ENCODE measurements around the gene UNC45A.
"Not testable (repeated sequence)": the region's sequence is repeated elsewhere in the genome, so short reads cannot be mapped to it uniquely, and the experiment has no call there.

Gene UNC45A

DNA sequence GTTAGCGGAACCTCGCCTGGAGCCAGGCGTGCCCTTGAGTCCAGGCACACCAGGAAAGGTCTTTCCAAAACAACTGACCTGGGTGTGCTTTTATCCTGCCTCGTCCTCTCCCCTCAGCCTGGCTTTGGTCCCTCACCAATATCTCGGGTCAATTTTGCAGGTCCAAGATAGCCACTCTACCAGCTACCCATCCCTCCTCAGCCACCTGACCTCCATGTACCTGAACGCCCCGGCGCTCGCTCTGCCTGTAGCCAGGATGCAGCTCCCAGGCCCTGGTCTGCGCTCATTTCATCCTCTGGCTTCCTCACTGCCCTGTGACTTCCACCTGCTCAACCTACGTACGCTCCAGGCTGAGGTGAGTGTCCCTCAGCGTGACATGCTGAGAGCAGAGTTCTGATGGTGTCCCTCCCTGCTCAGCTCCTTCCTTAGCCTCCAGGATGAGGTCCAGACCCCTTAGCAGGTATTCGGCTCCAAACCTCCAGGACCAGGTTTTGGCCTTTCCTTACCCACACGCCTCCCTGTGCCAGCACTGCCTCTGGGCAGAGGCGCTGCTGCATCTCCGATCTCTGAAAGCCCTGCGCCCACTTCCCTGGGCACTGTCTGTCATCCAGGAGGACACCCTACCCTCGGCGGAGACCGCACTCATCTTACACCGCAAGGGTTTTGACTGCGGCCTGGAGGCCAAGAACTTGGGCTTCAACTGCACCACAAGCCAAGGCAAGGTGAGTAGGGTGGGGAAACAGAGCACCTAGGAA, 16.9 kb upstream of the UNC45A start:
- no peak for DNase-seq (ENCODE audit: low spot score)

DNA sequence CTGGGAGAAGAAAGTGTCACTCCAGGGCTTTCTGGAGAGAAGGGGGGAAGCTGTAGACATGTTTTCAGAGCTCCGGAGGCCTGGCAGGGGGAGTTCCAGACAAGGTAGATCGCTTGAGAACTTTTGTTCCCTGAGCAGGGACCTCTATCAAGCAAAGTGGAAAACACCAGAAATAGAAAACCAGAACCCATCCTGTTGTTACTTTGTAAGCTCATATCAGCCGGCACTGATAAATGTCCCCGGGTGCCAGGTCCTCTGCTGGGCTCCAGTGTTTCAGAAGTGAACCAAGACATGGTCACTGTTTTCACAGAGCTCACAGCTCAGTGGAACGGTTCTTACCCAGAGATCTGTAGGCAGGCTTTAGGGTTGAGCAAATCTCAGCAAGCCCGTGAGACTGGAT, 16.2 kb upstream of the UNC45A start:
- no peak for DNase-seq (ENCODE audit: low spot score)

DNA sequence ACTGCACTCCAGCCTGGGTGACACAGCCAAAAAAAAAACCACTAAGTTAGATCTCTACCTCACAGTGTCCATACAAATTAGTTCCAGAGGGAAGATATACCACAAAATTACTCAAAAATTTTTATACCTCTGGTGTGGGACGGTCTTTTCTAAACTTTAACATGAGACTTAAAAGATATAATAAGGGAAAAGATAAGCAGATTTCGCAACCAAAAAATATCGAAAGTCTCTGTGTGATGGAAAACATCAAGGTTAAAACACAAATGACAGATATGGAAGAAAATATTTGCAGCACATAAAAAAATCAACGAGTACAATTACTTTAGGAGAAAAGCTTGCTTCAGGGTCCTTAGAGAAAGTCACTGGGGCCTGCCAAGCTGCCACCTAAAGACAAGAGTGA, 13.2 kb upstream of the UNC45A start:
- DNase-seq (ENCODE audit: low spot score): no peak

DNA sequence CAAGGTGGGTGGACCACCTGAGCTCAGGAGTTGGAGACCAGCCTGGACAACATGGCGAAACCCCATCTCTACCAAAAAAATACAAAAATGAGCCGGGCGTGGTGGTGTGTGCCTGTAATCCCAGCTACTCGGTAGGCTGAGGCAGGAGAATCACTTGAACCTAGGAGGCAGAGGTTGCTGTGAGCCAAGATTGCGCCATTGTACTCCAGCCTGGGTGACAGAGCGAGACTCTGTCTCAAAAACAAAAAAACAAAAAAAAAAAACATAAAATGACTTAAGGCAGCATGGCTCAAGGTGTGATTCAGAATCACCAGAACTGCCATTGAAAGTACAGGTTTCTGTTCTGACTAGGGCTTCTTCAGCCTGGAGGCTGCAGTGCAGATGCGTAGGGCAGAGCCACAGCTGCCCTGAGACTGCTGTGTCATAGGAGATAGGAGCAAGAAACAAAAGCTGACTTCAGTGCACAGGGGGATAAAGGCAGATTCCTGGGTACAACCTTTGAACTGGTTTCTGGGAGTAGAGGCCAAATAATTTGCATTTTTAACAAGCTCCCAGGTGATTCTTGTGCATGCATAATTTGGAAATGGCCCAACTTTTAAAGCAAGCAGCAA, 12.3 kb upstream of the UNC45A start:
- not testable (repeated sequence) for DNase-seq (ENCODE audit: low spot score)

DNA sequence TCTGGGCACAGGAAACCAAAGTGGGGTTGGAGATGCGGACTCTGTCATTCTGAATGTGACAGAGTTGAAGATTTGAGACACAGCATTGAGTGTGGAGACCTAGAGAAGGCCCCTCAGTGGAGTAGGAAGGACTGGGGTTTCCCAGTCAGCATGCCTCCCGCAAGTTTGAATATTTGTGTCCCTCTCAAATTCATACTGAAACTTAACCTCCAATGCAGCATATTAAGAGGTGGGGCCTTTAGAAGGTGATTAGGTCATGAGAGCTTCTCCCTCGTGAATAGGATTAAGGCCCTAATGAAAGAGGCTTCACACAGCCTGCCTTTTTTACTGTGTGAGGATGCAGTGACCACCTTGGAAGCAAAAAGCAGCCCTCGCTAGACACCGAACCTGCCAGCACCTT, 10.7 kb upstream of the UNC45A start:
- DNase-seq (ENCODE audit: low spot score): no peak

DNA sequence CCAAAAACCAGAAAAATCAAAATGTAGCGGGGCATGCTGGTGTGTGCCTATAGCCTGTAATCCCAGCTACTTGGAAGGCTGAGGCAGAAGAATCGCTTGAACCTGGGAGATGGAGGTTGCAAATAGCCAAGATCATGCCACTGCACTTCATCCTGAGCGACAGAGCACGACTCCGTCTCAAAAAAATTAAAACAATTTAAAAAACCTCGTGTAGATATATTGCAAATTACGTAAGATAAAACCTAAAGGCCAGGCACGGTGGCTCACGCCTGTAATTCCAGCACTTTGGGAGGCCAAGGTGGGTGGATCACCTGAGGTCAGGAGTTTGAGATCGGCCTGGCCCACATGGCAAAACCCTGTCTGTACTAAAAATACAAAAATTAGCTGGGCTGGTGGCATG, 8.3 kb upstream of the UNC45A start:
- not testable (repeated sequence) for DNase-seq (ENCODE audit: low spot score)

DNA sequence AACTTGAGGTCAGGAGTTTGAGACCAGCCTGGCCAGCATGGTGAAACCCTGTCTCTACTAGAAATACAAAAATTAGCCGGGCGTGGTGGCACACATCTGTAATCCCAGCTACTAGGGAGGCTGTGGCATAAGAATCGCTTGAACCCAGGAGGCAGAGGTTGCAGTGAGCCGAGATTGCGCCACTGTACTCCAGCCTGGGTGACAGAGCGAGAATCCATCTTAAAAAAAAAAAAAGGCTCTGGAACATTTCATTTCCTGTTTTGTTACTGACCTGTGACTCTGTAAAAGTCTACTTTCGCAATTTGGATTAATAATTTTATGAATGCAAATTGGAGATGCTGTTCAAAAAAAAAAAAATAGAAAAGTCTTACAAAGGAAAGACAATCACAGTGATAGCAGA, 7.0 kb upstream of the UNC45A start:
- DNase-seq (ENCODE audit: low spot score): not testable (repeated sequence)

DNA sequence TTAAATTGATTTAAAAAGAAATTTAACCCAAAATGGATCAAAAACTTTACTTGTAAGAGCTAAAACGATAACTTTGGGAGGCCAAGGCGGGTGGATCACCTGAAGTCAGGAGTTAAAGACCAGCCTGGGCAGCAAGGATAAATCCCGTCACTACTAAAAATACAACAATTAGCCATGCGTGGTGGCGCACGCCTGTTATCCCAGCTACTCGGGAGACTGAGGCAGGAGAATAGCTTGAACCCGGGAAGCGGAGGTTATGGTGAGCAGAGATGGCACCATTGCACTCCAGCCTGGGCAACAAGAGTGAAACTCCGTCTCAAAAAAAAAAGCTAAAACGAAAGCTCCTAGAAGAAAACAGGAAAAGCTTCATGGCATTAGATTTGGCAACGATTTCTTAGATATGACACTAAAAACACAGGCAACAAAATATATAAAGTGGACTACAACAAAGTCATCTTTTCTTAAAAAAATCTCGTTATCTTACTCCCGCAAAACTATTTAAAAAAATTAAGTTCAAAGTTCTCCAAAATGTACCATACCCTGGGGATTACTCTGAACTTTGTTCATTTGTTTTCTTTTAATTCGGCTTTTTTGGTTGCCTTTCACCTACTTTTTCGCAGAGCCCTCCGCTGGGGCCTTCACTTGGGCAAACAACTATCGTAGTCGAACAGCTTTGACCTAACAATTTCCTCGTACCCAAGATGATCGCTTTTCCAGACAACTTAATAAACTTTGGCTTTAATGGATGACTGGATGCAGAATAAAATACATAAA, 5.7 kb upstream of the UNC45A start:
- DNase-seq (ENCODE audit: low spot score): no peak

DNA sequence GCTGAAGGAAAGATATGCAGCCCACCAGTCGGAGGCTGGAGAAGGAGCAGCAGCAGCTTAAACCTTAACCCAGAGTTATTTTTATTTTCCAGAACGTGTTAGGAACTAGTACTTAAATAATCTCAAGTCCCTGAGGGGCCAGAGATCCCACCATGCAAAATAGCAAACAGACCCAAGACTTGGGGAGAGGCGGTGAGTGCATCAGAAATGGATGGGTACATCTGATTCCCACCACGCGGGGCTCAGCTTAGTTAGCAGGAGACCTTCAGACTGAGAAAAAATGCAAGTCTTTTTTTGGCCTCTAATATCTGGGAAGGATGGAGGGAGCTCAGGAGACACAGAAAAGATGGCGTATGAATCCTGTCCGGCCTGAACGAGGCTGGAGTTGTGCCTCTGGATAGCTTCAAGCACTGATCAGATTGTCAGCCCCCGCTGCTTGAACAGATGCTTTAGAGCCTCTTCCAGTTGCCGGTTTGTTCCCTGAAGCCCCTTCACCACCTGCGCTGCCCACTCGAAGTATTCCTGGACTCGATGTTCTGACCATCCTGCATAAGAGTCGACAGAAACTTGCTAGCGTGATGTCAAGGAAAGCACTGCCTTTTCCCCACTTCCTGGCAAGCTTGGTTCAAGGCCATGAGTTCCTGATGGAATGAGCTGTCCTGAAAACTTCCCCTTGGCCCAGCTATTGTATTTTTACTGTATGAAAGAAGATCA, 4.1 kb upstream of the UNC45A start:
- peak; percentile 45 for DNase-seq (ENCODE audit: low spot score)

DNA sequence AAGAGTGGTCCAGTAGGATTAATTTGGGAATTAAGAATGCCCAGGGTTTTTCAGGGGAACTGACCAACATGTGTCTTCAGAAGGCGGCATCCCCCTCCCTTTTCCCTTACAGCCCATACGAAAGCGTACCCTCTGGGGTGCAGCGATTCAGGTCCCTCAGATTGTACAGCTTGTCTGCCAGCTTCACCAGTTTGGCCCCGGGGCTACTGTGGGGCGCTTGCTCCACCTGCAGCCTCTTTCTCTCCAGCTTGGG, 3.6 kb upstream of the UNC45A start:
- no peak for DNase-seq (ENCODE audit: low spot score)

DNA sequence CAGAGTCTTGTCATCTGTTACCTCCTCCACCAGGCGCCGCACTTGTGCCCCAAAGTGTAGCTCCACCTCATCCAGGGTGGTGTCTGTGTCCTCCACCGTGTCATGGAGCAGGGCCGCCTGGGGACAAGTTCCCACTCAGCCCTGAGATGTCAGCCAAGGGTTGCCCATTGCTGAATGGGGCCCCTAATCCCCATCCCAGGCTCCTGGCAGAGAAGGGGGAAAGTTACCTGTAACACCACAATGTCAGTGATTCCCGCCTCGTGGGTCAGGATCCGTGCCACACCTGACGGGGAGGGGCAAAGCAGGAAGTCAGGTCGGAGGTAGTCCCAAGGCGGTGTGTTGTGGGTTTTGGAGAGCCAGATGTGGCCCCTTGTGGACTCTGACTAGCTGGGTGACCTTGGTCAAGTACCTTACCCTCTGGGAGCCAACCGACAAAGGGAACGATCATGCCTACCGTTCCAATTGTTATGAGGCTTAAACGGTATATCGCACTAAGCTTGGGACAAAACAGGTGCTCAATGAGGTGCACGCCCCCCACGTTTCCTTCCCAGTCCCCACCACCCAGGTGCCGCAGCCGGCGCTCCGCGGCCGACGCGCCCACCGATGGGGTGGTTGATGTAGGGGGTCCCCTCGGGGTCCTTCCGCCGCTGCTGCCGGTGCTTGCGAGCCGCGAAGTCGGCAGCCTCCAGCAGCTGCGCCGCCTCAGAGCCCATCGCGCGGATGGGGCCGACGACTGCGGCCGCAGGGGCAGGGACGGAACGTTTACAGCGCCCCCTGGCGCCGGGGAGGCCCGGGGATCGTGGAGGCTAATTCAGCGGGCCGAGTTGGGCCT, 3.0 kb upstream of the UNC45A start, which contains the start of gene HDDC3:
Gene HDDC3 (minus strand): TSS at position 722 of the 832 bp plus-strand sequence. CDS start 9 bp downstream, at position 713.
- peak; percentile 97 for DNase-seq (ENCODE audit: low spot score)

DNA sequence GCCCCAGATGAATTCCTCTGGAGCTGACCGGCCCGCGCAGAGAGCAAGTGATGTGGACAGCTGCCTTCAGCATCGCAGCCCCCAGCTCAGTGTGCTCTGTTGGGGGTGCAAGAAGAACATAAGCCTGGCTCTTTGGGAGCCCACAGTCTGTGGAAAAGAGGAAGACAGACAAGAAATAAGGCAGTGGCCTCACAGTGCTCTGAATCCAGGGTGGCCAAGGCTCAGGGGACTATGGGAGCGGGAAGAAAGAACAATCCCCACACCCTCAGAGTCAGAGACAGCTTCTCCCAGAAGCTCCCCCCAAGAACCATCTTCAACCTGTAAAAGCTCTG, 2.5 kb upstream of the UNC45A start:
- DNase-seq (ENCODE audit: low spot score): no peak

DNA sequence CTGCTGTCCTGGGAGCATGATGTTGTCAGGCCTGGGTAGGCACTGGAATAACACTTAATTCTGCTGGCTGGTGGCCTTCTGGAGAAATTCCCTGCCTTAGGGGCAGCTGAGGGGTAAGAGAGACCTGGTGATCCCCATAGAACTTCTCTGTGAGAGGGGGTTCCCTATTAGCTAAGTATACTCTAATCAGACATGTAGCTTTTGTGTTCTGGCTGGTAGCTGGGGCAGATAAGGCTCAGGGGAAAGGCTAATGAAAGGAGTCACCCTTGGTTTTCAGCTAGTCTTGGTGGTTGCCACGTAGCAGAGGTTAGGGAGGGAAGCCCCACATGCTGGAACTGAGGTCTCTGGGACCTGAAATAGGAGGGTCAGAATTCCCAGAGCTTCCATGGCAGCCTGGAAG, 1.8 kb upstream of the UNC45A start:
- no peak for DNase-seq (ENCODE audit: low spot score)

DNA sequence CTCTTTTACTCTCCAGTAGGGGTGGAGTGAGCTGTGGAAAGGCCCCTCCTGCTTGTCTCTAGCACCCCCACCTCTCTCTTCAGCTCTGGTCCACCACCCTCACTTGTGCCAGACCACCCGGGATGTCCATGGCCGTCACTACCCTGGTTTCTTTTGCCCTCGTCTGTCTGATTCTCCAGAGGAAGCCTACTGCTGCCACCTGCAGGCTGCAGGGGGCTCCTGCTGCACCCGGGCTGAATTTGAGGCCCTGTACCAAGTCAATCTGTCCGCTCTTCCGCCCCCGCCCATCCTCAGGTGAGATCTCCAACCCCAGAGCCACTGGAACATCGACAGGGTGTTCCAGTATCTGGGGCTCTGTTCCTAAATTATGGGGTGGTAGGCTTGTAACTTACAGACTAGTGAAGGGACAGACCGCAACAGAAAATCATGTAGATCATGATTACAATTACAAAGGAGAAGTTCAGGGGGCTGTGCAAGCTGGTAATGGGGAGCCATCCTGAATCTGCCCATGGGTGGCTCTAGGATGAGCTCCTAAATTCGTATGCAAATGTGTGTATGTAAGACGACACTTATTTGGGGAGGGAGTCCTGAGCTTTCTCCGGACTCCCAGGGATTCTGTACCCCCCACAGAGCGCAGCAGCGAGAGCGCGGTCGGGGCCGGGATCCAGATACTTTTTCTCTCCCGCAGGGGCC, 683 bp upstream of the UNC45A start:
- DNase-seq (ENCODE audit: low spot score): peak; percentile 93

DNA sequence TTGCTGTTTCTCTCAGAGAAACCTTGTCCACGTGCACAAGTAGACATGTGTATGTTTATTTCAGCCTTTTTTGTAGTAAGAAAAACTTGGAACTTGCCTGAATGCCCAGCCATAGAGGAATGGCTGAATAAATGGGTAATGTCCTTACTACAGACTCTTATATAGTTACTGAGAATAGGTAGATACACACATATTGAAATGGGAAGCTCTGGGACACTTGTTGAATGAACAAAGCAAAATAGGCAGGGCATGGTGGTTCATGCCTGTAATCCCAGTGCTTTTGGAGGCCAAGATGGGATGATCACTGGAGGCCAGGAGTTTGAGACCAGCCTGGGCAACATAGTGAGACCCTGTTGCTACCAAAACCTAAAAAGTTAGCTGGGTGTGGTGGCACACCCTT, 1.7 kb downstream of the UNC45A start:
- no peak for DNase-seq (ENCODE audit: low spot score)

DNA sequence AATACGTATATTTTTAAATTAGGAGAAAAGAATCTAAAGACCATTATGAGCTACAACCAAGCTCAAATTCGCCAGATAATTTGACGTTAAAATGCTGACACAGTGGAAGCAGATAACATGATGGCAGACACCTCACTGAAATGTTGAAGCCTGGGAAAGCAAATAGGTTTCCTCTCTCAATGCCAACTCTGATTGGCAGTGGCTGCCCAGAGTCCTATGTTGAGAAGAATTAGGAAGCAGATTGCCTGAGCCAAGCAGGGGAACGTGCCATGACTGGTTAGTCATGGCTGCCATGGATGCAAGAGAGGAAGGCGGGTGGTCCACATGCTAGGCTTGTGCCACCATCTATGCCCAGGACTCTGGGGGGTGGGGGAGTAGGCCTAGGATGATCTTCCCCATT, 3.2 kb downstream of the UNC45A start:
- DNase-seq (ENCODE audit: low spot score): no peak

DNA sequence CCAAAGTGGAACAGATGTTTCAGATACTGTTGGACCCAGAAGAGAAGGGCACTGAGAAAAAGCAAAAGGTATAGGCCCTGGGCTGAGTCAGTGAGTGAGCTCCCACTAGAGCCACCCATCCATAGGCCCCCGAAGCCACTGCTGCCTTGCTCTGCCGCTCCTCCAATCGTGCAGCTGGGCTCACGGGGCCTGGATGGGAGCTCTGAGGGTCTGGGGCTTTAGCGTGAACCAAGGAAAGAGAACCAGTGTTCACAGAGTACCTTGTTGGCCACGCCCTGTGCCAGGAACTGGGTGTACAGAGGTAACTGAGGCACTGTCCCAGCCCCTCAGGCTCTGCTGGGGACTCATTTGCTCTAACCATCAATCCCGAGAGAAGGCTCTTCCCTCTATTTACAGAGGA, 4.7 kb downstream of the UNC45A start:
- no peak for DNase-seq (ENCODE audit: low spot score)

DNA sequence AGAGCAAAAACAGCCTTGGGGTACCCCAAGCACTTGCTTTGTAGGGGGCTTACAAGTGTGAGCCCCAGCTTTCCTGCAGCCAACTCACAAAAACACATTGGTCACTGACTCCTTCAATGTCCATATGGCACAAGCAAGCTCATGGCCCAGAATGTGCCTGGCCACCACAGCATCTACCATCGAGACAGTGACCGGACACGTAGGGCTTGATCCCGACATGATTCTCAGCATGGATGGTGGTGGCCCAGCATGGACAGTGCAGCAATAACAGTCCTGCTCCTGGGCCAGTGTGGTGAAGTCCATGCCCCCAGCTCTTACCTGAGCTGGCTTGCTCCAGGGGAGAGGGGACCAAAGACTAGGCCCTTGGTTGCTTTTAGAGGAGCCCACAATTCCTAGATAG, 6.0 kb downstream of the UNC45A start:
- DNase-seq (ENCODE audit: low spot score): no peak

DNA sequence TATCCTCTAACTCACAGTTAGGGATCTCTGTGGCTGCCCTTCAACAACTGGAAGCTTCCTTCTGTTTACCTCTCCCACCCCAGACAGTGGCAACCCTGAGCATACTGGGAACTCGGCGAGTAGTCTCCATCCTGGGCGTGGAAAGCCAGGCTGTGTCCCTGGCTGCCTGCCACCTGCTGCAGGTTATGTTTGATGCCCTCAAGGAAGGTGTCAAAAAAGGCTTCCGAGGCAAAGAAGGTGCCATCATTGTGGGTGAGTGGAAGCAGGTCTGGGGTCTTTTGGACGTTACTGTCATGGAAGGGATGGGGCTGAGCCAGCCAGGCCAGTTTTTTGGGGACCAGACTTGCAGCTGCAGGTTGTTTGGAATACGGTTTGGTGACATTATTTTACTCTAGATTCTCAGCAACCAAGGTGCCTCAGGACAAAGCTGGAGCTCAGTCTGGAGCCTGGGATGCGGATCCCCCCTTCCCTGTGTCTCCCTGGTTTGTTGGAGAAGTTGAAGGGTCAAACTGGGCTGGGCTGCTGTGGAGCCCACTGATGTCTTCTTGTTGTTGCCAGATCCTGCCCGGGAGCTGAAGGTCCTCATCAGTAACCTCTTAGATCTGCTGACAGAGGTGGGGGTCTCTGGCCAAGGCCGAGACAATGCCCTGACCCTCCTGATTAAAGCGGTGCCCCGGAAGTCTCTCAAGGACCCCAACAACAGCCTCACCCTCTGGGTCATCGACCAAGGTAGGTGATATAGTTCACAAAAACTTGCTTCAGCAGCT, 7.5 kb downstream of the UNC45A start:
- no peak for DNase-seq (ENCODE audit: low spot score)

DNA sequence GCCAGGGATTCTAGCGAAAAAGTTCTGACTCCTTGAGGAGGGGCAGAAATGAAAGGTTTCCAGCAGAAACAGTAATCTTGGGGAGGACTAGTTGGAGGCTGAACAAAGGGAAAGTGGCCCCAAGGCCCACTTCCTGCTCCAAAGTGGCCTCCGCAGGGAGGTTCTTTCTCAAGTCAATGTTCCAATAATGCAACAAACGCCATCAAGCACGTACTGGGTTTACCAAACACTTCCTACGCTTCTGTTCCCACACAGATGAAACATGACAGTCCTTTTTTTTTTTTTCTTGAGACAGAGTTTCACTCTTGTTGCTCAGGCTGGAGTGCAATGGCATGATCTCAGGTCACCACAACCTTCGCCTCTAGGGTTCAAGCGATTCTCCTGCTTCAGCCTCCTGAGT, 10.0 kb downstream of the UNC45A start:
- DNase-seq (ENCODE audit: low spot score): no peak

DNA sequence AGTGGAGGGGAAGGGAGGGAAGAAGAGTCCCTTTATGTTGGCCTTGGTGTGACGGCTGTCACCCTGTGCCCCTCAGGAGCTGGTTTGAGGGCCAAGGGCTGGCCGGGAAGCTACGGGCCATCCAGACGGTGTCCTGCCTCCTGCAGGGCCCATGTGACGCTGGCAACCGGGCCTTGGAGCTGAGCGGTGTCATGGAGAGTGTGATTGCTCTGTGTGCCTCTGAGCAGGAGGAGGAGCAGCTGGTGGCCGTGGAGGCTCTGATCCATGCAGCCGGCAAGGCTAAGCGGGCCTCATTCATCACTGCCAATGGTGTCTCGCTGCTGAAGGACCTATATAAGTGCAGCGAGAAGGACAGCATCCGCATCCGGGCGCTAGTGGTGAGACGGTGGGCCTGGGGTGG, 11.5 kb downstream of the UNC45A start:
- no peak for DNase-seq (ENCODE audit: low spot score)
